SK-MEL-5 (cell line): ENCODE results near the gene PRKCZ. TPM values are rescaled to one million over a fixed set of nuclear protein-coding genes. Genes with fewer than 3 reads are reported as not detected.

Experiments
- DNase-seq: peaks from one replicate; pipeline ENCODE4 v3.0.0-alpha.2; 2016; ENCODE audit warnings: low read depth, low spot score
- in situ Hi-C: cut with HindIII; loops from 2 replicates; pipeline ENCODE4 v1.10.0; 2016; ENCODE audit warnings: low sequenced_read_pairs, high pct_unique_total_duplicates, low pct_unique_long_range_greater_than_20kb
- total RNA-seq: library from RNA; depleted of rRNA; stranded (reverse); fragments of >200 nt; shearing (Covaris generic); gene quantifications from 2 replicates; pipeline ENCODE4 v1.2.3, GENCODE V29; 2014

The PRKCZ gene
- total RNA-seq, 1 experiment from 2014 or later, result 19.8 TPM

DNA sequence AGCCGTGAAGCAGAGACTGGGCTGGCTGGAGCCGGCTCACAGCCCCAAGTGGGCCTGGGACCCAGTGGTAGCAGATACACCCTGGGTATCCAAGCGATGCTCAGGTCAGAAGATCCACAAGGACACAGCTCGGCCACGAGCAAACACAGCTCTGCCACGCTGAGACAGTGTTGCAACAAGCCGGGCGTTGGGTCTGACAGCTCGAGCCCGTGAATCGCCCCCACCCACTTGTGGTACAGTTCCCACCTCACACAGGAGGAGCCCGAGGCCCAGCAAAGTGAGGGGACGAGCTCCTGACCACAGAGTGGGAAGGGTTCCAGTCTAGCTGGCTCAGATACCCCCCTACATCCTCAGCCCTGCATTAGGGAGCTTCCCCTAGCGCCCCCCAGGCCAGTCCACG lies 8.9 kb upstream of the PRKCZ start:
- in situ Hi-C loops, result no loop called here
- DNase-seq, result no peak

DNA sequence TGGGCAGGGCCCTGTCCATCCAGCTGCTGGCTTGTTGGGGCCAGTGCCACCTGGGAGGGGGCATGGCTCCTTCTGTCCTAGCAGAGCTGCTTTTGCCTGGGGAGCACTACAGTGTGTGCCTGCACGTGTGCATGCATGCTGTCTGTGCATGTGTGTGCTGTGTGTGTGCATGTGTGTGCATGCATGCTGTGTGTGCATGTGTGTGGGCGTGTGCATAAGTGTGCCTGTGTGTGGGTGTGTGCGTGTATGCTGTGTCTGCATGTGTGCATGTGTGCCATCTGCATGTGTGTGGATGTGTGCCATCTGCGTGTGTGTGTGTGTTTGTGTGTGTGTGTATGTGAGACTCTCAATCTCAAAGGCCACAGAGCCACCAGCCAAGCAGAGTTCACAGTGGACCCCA lies 8.3 kb upstream of the PRKCZ start:
- DNase-seq, result no peak
- in situ Hi-C loops, result no loop called here

DNA sequence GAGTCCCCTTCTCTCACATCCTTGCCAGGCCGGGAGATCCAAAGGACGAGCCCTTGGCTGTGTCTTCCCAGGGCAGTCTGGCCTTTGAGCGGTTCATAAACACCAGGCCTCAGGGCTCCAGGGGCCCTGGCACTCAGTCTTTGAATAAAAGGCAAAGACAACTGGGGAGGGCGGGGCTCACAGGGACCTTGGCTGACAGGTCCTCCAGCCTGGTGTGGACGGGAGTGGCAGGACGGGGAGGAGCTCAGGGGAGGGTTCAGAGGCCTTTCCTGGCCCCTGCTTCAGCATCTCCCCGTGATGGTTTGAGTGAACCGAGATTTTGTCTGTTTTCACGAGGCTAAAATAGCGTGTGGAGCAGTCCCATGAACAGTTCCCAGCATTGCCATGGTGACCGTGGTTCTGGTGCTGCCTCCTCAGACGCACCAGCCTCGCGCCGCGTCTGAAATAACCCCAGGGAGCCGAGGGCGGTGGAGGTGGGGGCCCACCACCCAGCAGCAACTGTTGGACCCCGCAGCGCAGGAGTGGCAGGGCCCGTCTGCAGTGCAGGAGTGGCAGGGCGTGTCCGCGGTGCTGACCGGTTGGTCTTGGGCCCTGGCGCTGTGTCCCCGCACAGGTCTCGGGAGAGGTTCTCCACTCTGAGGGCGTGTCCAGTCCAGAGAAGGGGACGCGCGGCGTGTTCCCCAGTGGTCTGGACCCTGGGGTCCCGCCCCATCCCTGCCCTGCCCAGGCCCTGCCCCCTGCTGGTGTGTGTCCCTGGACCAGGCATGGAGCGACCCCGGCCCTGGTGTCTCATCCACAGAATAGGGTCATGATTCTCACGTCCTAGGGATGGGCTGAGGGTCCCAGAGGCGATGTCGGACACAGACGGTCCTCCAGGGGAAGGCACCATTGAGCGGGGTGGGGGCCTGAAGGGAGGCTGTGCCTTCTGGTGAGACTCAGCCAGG lies 7.1 kb upstream of the PRKCZ start:
- in situ Hi-C loops, result no loop called here
- no peak for DNase-seq

DNA sequence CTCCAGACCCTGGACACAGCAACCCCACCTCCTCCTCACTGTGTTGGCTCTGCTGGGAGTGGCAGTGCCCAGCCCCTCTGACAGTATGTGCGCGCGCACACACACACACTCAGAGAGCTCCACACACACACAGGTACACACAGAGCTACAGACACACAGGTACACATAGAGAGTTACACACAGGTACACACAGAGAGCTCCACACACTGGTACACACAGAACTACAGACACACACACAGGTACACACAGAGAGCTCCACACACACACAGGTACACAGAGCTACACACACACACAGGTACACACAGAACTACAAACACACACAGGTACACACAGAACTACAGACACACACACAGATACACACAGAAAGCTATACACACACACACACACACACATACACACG lies 6.3 kb upstream of the PRKCZ start:
- in situ Hi-C loops, result no loop called here
- no peak for DNase-seq

DNA sequence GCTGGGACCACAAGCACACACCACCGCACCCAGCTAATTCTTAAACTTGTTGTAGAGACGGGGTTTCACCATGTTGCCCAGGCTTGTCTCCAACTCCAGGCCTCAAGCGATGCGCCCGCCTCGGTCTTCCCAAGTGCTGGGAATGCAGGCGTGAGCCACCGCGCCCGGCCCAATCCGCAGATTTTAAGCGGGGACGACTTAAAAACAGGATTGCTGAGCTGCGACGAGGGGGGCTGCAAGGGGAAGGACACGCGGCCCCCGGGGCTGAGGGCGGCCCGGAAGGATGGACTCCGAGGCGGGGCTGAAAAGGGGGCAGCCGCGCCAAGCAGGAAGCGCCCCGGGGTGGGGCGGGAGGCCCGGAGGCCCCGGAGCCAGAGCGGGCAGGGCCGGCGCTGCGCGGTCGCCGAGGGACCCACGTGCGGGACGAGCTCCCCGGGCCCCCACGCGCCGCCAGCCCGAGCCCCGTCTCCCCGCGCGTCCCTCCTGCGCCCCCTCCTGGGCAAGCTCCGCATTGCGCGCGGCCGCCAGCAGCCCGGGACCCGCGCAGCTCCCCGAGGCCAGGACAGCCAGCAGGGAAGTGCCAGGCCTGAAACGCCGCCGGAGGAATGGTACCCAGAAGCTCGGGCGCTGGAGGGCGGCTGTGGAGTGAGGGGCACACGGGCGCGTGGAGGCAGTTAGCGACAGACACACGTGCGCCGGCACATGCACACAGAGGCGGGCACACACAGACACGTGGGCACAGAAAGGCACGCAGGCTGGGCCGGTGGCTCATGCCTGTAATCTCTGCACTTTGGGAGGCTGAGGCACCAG lies 5.5 kb upstream of the PRKCZ start:
- in situ Hi-C loops, result no loop called here
- peak; percentile 52 for DNase-seq

DNA sequence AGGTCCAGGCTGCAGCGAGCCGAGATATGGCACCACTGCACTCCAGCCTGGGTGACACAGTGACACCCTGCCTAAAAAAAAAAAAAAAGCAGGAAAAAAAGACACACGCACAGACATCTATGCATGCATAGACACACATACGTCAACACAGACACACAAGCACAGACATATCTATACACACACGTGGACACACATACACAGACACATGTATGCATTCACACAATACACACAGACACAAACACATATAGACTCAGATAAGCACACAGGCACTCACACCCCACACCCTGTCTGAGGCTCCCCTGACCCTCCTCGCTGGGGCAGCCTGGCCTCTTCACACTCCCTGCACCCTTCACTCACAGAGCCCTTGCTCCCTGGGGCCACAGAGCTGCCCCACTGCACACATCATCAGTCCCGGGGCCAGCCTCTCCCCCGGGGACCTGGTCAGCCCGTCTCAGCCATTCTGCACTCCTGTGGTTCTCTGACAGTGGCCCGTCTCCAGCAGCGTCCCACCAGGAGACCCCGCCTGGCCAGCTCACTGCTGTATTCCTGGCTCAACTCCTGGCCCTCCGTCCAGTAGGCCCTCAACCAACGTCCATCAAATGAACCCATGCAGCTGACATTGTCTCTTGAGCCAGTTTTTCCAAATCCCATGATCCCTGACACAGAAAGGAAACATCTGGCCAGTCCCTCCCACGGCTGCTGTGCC lies 4.6 kb upstream of the PRKCZ start:
- in situ Hi-C loops, result no loop called here

DNA sequence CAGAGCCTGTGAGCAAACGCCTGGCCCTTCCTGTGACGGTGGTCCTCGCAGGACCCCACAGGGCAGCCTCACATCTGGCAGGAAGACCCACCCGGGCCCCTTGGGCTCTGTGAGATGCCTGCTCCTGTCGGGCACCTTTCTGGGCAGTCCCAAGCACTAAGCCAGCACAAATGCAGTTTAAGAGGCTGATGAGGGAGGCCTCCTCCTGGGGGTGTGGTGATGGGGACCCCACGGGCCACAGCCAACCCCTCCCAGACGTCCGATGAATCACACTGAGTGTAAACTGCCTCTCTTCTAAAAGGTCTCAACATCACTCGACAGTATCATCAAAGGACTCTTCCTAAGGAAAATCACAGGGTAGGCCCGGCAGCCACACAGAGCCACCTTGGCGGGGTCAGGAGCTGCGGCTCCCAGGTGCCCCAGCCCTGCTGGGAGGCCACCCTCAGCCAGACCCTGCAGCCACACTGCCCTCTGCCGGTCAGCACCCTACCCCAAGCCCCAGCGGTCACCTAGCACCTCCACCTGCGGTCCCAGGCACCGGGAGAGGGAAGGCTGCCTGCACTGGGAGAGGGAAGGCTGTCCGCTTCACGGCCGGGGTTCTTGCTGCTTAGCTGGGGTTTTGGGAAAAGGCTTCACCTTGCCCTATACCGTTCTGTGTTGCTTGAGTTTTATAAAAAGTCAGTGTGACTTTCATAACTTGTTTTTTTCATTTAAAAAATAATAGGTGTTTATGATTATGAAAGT lies 3.9 kb upstream of the PRKCZ start:
- in situ Hi-C loops, result no loop called here
- peak; percentile 60 for DNase-seq

More for the DNA sequence above, 4.6 kb upstream of the PRKCZ start:
- no peak for DNase-seq

DNA sequence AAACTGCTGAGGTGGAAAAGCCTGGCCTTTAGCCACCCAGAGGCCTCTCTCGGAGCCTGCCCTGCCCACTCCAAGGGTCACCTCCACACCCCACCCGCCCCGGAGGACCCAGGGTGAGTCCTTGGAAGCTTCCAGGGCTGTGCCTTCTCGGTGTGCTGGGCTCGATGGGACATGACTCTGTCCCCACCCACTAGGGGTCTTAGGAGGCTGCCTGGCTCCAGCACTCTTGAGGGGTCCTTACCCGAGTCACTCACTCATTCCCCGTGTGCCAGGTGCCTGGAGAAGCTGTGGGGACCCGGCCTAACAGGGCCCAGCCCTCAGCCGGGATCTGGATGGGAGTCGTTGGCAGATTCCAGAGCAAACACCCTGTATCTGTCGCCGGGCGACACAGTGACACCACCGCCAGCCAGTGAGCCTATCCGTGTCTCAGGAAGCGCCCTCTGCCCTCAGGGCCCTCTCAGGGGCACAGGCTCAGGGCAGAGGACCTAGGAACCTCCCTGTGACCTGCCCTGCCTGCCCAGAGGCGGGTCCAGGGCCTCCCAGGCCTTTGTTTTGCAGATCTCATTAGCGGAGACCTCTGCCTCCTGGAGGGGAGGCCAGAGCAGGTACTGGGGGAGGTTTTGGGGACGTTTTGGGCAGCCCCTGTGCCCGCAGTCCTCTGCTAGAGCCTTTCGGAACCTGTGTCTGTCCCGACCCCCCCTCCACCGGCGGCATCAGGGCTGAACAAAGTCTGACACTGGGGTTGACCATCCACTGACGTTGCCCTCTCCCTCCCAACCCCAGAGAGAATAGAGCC lies 3.1 kb upstream of the PRKCZ start:
- DNase-seq, result no peak
- in situ Hi-C loops, result no loop called here

DNA sequence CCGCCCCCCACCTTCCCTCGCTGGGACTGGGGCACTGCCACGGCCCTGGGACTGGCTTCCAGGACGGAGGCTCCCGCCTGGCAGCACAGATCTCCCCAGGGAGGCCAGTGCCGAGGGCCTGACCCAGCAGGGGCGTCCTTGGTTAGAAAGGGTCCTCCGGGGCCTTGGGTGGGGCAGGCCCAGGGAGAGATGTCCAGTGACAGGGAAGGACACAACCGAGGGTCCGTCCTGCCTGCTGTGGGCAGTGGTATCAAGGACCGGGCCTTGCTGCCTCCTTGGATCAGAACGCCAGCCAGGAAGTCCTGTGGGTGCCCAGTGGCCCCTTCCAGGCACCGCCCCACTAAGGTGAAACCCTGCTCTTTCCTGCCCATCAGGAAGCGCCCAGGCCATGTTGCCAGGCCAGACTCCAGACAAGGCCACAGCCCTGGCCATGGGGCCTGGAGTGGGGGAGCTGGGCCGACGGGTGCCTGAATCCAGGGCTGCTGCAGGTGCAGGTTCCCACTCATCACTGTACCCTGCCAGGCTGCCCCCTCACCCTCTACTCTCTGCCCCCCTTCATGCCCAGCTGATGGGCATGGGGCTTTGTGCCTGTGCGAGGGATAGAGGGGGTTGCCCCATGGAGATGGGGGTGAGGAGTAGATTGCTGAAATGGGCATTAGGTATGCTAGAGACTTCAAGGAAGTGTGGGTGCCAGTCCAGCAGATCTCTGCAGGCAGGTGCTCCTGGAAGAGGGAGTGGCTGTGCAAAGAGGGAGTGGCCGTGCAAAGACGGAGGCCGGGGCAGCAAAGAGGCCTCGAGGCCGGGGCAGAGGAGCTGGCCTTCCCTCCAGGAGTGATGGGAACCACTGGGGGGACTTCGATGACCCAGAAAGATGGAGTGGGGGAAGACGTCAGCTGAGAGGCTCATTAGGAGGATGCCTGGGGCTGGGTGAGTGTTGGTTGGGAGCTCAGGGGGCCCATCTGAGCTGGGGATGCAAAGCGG lies 2.2 kb upstream of the PRKCZ start:
- in situ Hi-C loops, result no loop called here
- no peak for DNase-seq

DNA sequence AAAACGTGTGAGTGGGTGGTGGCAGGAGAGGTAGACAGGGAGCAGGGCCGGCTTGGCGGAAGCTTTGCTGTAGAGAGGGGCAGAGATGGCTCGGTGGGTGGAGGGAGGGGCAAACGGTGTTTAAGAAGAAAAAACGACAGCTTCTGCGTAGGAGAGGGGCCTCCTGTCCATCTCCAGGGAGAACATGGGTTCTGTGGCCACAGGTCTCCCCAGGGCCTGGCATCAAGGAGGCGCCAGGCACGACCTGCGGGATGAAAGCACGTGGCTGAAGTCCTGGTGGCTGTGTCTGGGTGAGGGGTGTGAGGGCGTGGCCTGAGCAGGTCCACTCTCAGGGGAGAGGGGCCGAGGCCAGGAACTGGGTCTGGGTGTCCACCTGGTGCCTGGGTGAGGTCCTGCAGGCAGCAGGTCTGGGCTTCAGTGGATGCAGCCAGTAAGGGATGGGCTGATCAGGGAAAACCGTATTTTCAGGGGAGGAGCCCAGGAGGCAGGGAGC lies 940 bp upstream of the PRKCZ start:
- DNase-seq, result peak; percentile 55
- in situ Hi-C loops, result no loop called here

DNA sequence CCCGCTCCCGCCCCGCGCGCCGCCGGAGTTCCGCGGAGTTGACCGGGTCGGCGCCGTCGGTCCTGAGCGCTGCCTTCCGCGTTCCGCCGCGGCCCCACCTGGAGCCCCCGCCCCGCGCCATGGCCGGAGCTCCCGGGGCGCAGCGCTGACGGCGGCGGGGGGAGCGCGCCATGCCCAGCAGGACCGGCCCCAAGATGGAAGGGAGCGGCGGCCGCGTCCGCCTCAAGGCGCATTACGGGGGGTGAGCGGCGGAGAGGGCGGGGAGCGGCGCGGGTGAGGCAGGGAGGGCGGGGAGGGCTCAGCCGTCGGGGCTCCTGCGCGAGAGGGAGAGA lies 216 bp downstream of the PRKCZ start:
- DNase-seq, result no peak
- in situ Hi-C loops, result no loop called here

DNA sequence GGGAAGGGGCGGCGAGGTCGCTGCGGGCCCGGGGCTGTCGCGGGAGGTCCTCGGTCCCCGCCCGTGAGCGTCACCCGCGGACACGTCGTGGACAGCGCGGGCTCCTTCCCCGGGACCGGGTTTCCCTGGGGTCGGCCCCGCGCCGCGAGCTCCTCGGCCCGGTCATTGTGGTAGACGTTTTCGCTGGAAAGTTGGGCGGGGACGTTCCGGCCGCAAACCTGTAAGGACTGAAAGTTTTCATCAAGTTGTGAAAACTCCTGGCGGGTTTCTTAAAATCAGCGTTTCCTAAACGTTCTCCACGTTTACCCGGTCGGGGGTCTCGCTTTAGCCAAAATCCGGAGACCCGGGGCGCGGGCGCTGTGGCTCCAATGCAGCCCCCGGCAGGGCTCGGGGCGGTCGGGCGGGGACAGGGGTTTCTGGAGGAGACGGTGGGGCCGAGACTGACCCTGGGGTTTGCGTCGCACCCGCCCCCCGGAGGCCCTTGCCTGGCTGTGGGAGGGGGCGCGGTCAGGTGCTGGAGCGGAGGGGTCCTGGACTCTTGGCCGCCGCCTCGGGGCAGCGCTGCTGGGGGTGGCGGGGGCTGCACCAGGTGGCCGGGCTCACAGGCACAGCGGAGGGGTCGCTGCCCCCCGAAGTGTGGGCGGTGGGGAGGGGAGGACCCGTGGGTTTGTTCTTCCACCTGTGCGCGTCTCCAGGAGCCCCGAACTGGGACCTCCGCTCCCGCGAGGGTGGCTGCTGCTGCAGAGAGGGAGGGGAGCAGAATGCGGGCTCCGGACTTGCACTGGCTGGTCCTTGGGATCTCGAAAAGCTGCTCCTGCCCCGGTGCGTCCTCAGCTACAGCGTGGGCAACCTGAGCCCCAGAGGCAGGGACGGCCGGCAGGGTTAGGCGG lies 827 bp downstream of the PRKCZ start:
- no peak for DNase-seq
- in situ Hi-C loops, result no loop called here

DNA sequence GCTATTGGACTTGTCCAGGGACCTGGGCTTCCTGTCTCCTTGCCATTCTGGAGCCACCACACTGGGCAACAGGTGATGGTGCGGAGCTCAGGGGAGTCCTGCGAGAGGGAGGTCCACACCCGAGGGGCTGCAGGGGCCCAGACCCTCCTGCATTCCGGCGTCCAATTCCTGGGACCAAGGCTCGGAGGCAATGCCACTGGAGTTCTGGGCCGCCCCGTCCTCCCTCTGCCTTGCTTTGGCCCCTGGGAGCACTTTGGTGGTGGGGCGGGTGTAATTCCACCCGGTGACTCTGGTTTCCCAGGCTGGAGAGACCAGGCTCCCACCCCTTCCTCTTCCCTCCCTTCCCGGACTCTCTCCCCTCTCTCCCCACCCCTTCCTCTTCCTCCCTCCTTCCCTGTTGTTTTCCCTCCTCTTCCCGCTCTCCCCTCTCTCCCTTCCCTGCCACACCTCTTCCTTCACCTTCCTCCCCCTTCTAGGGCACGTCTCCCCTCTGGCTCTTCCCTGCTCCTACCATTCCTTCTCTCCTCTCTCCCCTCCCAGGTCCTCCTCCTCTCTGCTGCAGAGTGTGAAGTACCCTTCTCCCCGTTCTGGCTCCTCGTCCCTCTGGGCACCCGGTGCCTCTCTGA lies 2.0 kb downstream of the PRKCZ start:
- in situ Hi-C loops, result no loop called here
- DNase-seq, result no peak

DNA sequence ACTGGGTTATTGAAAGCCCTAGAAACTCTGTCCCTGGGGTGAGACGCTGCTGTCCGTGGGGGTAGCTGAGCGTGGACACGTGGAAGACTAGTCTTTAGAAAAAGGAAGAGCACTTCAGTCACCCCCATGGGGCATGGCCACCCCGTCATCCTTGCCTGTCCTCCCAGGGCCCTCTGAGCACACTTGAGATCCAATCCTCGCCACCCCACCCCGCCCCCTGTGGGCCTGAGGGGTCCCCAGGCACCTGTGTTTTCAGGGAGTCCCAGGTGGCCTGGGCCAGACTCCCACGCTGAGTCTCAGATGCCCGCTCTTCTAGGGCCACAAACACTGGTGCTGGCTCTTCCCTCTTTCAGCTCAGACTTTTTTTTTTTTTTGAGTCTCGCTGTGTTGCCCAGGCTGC lies 2.5 kb downstream of the PRKCZ start:
- DNase-seq, result no peak
- in situ Hi-C loops, result no loop called here
